NCI-H146 (cell line): ENCODE measurements around the gene CENPM.

Experiments used
- DNase-seq: peaks from one replicate; lab custom pipeline; 2025; lab: John Stamatoyannopoulos, UW

The CENPM gene, protein sequence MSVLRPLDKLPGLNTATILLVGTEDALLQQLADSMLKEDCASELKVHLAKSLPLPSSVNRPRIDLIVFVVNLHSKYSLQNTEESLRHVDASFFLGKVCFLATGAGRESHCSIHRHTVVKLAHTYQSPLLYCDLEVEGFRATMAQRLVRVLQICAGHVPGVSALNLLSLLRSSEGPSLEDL

DNA sequence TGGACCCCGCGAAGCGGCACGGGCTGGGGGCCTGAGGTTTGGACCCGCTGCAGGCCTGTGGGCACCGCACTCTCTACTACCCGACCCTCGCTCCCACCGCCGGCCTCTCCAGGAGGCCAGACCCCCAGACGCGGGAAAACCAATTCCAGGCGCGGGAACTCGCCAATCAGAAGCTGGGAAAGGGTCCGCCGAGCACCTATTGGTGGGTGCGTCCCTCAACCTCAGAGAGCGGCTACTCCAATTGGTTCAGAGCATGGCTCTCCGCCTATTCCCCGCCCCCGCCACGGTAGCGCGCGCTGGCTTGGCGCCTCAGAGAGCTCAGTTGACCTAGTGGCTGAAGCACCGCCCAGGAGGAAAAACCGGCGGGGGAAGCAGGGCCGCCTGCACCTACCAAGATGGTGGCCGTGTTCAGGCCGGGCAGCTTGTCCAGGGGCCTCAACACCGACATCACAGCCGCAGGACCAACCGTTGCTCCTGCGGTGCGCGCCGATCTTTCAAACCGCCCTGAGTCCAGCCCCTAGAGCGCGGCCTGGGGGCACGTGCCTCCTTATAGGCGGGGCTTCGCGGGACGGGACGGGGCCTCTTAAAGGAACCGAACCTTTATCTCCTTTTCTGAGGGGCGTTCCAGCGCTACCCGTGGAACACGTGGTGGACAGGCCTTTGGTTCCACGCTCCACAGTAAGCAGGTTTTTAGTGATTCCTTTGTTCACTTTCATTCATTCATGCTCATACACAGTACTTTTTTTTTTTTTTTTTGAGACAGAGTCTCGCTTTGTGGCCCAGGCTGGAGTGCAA, at the start of gene CENPM:
CENPM (minus strand) TSS at position 524 of the 795 bp plus-strand sequence; CDS start at position 448, 76 bp downstream.
- DNase-seq: peak; percentile 94

DNA sequence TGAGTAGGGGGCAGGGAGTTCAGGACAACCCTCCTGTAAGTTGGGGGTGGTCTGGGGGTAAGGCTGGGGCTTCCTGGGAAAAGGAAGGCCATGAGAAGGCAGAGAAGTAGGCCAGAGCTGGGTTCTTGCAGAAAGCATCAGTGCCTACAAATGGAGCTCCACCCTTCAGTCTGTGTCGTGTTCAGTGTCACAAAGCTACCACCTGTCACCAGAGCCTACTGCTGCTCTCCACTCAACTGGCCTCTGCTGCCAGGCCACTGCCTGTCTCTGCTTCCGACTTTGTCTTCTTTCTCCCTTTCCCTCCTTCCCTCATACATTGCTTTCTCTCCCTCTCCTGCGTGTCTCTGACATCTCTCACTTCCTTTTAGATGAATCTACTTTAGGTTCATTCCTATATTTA, 48.3 kb upstream of the CENPM start:
- no peak for DNase-seq

DNA sequence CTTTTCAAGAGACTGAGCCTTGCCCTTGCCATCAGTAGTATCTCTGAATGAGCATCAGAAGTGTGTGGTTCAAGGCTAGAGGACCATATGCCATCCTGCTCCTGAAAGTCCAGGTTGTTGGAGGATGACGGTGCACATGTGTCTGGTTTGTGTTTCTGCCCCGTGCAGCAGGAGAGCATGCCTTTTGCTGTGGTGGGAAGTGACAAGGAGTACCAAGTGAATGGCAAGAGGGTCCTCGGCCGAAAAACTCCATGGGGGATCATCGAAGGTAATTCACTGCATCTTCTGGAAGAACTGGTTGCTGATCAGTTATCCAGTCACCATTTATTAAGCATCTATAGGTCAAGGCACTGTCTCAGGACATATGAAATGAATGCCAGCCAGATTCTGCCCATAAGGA, 45.5 kb upstream of the CENPM start:
- DNase-seq: no peak

DNA sequence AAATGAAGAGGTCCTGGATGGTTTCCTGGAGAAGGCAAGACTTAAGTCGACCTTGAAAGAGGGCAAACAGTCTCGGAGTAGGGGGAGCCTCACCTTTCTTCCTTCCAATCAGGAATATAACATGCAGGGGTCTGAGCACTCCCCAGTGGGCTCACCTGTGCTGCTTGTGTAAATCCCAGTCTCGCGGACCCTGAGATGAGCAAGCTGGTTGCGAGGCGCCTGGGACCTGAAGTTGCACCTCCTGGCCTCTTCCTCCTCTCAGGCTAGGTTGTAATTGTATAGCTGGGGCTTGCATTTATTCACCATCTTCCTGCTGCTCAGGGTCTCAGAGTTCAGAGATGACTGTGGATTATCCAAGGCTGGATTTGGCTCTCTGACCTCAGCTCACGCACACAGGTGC, 44.2 kb upstream of the CENPM start:
- no peak for DNase-seq

DNA sequence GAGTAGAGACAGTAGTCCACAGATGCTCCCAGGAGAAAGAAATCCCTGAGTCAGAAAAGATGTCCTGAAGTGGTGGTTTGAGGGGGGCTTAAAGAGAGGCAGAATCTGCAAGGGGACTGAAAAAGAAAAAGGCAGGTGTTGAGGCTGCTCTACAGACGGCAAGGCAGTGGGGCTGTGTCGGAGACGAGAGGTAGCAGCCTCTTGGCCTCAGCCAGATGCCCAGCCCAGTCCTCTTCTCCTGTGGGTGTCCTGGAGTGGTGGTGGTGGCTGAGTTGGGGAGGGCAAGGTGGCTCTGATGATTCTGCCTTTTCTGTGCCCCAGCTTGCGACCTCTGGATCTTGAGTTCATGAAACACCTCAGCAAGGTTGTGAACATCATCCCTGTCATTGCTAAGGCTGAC, 42.3 kb upstream of the CENPM start:
- DNase-seq: no peak

DNA sequence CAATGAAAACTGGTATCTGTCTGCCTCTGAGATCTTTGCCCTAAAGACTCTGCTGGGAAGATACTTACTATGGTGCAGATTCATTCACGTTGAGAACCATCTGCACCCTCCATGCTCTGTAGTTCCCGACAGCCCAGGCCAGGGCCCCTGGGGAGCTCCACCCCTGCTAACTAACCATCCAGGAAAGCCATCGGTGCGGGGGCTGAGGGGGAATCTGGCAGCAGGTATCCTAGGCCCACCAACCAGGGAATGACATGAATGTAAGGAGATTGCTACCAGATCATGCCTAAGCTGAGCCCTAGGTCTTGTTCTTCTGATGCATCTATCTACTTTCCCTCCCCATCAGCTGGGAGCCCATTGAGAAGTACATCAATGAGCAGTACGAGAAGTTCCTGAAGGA, 40.3 kb upstream of the CENPM start:
- DNase-seq: no peak

DNA sequence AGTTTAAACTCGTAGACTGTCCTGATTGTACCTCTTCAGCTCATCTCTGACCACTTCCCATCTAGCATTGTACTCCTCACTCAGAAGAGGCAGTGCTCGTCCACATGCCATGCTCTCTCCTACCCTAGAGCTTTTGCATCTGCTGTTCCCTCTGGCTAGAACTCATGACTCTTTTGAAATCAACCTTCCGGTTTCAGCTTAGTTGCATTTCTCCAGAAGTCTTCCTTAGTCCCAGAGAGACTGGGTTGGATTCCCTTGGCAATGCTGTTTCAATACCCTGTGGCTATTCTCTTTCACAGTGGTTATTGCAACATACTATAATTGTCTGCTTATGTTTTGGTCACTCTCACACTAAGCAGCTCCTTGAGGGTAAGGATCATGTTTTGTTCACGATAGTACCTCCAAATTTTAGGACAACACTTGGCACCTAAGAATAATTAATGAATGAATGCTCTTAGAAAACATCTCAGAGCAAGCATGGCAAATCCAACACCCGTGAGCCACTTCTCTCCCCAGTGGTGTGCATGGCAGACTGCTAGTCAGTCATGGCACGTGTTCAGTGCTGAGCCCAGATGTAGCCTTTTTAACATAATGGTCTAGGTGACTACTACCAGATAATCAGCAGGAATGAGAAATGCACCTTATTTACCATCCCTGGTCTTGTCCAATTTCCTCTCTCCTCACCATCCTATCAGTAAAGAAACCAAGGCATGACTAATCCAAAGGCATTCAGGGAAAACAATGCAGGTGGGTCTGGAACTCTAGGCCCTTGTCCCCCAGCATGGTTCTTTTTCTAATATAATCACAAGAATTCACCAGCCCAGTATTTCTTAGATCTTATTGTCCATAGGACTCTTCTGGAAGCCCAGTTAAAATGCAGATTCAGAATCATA, 36.8 kb upstream of the CENPM start:
- DNase-seq: no peak

DNA sequence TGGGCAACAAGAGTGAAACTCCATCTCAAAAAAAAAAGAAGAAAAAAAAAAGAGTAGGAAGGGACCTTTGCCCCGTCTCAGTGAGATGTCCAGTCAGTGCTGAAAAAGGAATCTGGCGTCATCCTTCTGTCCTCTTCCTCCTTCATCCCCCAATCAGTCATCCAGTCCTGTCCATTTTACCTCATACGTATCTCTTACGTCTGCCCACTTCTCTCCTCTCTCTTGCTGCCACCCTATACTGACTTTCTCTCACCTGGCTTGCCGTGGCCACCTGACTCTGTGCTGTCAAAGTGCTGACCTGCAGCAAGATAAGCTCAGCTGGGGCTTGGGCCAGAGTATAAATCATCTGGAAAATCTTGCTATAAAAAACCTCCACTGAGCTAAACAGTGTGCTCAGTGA, 35.9 kb upstream of the CENPM start:
- no peak for DNase-seq

DNA sequence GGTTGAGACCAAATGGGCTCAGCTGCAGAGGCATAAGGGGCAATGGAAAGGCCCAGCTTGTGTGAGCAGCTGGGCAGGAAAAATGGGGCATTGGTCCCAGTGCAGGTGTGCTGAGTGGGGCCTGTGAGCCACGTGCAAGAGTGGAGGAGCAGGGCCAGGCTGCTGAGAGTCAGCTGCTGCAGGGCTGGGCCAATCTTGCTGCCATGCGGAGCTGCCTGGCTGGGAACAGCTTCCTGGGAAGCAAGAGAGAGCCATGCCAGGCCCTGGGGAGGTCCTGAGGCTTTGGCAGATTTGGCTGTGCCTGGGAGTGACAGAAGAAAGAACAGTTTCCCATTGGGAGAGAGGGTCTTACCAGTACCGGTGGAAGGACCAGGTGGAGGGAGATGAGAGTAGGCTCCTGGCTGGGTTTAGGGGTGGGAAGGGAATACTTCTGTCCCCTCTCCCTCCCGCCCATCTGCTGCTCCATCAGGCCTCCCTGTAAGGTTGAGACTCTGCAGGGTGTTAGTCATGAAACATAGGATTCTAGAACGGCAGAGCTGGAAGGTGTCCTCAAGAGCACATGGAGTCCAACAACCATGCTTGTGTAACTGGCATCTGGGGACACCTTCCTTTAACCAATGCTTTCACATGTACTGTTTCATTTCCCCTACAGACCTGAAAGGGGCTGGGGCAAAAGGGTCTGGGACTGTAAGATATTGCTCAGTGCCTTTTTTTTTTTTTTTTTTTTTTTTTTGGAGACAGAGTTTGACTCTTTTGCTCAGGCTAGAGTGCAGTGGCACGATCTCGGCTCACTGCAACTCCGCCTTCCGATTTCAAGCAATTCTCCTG, 32.7 kb upstream of the CENPM start:
- DNase-seq: no peak

DNA sequence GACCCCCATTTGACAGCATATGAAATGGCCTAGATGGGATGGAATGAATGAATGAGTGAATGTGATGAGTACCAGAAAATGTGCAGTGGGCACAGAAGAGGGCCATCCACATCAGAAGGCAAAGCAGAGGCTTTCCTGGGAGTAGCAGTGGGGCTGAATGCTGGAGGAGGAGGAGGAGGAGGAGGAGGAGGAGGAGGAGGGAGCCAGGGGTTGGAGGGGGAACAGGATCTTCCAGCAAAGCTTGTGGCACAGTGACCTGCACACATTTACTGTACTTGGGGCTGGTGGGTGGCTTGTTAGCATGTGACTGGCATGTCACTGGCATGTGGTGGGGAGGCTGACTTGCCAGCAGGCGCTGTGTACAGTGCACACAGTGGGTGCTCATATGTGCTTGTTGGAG, 31.8 kb upstream of the CENPM start:
- DNase-seq: no peak

DNA sequence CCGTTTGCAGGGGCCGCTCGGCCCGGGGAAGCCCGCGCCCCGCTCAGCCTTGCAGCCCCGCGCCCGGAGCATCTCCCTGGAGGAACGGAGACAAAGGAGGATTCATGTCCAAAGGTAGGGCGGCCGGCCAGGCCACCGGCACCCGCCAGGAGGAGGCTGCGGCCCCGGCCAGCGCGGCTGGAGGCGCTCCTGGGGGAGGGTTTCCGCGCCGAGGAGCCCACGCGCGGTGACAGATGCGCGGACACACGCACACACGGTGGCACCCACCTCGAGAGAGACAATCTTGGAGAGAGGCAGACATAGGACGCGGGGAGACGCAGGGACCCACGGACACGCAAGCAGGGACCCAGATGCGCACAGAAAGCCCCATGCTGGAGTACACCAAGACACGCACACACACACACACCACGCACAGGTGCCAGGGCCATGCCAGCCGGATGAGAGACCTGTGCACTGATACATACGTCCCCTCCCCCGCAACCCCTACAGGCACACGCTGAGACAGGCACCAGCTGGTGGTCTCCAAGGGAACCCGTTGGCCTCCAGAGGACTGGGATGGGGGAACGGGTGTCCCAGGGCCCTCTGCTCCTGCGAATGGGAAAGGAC, 30.1 kb upstream of the CENPM start:
- peak; percentile 66 for DNase-seq

DNA sequence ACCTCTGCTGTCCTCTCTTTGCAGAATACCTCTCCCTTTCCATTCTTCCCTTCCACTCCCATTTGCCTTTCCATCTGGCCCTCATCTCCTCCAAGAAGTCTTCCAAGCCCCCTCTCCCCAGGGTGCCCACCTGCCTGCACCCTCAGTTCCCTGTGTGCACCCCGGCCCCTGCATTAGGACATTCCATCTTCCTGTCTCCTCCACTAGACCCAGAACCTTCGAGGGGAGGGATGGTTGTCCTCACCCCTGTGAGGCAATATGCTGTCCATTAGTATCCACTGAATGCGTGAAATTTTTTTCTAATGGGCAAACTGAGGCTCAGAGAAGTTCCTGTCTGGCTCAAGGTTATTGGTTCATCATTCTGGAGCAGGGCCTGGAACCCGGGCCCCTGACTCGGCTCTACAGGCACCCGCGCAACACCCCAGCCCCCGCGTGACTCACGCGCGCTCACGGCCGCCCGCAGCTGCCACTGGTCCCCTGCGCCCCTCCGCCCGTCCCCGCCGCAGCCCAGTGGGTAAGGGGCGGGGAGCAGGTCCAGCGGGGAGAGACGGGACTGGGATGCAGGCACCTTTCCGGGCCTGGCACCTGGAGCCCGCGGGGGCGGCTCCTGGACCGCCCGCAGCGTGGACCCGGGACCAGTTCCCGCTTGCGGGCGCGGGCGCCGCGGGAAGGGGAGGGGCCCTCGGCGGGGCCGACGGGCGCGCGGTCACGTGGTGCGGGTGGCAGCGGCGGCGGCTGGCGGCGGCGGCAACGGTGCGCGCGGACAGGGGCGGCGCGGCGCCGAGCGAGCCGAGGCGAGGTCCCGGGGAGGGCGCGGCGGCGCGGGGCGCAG, 29.3 kb upstream of the CENPM start:
- DNase-seq: peak; percentile 51

DNA sequence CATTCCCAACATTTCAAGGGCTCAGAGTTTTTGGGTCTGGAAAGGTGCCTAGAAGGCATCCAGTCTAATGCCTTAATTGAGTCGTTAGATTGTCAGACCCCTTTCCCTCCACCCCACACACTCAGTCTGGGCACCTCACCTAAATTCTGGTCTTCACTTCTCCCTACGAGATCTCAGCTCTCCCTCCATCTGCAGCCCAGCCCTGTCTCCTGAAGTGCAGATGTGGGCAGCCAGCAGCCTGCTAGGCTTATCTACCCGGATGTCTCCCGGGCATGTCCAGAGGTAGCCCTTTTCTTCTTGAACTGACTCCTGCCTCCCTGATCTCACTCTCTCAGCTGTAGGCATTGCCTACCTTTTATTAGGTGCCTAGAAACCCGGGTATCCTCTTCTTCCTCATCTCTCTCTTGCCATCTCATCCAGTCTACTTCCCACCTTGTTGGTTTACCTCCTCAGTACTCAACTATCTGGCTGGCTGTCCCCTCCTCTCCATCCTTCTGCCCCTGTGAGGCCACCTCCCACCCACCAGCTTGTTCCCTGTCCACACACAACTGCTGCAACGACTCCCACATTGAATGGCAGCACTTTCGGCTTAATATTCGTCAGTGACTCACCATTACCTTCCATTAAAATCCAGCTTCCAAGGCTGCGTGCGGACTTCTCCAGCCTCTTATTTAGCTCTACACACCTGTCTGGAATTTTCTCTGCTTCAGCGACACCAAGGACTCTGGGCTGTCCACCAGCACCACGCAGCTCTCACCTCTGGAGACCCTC, 28.5 kb upstream of the CENPM start:
- DNase-seq: peak; percentile 8

DNA sequence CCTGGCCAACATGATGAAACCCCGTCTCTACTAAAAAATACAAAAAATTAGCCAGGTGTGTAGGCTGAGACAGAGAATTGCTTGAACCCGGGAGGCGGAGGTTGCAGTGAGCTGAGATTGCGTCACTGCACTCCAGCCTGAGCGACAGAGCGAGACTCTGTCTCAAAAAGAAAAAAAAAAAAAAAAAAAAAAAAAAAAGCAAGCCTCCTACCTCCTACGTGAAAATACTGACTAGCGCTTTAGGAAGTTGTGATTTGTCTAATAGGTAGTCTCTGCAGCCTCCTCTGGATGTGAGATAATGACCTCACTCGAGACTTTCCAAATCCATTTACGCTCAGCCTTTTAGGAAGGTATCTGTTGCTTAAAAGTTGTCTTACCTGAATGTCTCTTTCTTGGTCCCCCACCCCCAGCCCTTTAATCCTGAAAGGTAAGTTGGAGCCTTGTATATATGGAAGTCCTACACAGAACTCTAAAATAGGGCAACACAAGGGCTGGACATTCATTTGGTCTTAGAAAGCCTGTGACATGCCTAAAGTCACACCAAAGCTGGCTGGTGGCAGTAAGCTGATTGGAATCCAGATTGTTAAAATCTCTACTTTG, 27.8 kb upstream of the CENPM start:
- no peak for DNase-seq

DNA sequence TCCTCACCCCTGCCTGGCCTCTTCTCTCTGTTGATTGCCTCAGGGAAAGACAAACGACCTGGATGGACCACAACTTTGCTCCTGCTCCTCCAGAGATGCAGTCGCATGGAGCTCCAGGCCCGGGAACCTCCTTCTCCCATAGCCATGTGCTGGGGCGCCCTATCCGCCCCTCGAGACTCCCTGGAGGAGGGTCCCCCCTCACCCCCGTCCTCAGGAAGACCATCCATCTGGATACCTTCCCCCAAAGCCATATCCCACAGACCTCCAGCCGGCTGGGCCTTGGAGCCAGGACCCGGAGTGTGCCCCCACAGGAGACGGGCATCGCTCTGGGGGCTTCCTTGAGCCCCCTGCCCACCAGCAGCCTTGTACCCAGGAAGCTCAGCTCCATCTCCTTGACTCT, 24.5 kb upstream of the CENPM start:
- no peak for DNase-seq

DNA sequence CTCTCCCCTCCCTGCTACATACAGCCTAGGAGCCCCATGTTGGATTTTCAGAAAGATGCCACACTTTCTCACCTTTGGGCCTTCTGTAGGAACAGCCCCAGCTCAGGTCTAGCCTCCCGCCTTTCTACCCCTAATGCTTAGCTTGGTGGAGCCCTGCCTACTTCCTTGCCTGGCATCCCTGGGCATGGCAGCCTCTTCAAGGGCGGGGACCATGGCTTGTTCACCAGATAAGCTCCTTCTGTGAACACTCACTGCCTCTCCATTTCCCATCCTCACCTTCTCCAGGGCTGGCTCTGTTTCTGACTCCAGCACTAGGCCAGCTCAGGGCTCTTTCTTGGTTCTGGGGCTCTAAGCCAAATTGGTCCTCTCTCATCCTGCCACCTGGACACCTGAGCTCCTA, 23.6 kb upstream of the CENPM start:
- DNase-seq: no peak

DNA sequence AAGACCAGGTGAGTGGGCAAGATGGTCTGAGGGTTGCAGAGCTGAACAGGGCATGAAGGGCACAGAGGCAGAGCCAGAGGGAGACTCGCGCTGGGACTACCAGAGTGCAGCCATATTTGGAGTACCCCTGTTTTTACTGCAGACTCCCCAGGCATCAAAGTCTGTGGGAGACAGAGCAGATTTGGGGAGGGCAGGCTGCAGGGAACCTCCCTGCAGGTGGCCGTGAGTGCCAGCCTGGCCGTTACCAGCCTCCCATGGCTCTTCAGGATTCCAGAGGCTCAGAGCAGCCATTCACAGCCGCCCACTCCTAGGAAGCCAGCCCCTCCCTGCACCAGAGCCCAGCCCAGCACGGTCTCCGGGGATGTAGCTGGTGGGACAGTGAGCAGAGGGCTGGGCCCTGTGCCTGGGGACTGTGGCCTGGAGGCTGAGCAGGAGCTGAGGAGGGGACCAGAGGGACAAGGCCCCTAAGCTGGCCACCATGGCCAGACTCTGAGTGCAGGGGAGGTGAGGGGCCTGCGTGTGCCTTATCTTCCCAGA, 22.2 kb upstream of the CENPM start, which contains the start of gene SEPTIN3:
SEPTIN3 (plus strand) TSS at position 334 of the 537 bp plus-strand sequence. CDS start 2,050 bp downstream, outside the sequence.
- no peak for DNase-seq

DNA sequence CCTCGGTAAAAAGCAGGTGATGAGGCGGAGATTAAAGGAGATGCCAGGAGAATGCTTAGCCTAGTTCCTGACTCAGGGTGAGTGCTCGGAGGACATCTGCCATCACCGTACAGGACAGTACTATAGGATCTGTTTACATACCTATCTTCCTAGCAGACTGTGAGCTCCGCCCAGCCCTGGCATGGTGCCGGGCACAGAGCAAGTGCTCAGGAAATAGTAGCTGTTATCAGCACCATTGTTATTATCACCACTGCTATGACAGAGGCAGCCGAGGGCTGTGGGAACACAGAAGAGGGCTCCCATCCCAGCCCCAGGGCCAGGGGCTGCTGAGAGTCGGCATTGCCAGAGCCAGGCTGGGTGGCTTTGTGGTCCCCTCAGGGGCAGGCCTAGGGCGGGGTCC, 21.6 kb upstream of the CENPM start:
- DNase-seq: peak; percentile 74
